K562 (cell line): ENCODE measurements around the gene DHDH. TPM values are rescaled to one million over a fixed set of nuclear protein-coding genes. Genes with fewer than 3 reads are reported as not detected.
A peak's percentile ranks its signal among the peaks of the same experiment; 100 is the strongest.

Source experiments
- CHAMP1 ChIP-seq: fragments of 450-650 bp; IDR thresholded peaks from 2 replicates; pipeline ENCODE4 v1.6.1; 2016; ENCODE audit warnings: mild to moderate bottlenecking
- CREB3 ChIP-seq: fragments of 450-650 bp; conservative IDR thresholded peaks from 2 replicates; pipeline ENCODE4 v1.6.1; 2016; ENCODE audit warnings: missing genetic modification characterization, low read depth, mild to moderate bottlenecking, missing compliant biosample characterization, moderate library complexity
- NONO ChIP-seq, 2 experiments: fragments of 200-400 bp in 1 of 2; fragments of 450-650 bp in 1 of 2; formaldehyde crosslinking in 1 of 2; IDR thresholded peaks; 2 replicates each; pipeline ENCODE4 v1.6.1; 2017; ENCODE audit warnings: low read depth in 2 of 2, mild to moderate bottlenecking in 2 of 2, moderate library complexity in 2 of 2, low read length in 1 of 2
- PTBP1 ChIP-seq: fragments of 200-400 bp; formaldehyde crosslinking; IDR thresholded peaks from 2 replicates; pipeline ENCODE4 v1.6.1; 2017; ENCODE audit warnings: low read depth, low read length
- RERE ChIP-seq: sonication (generic); formaldehyde crosslinking; IDR thresholded peaks from 2 replicates; pipeline ENCODE4 v1.8.0; 2023; ENCODE audit warnings: missing genetic modification reagents, mild to moderate bottlenecking, borderline replicate concordance
- SAP30 ChIP-seq: fragments of 200-600 bp; sonication (generic); IDR thresholded peaks from 2 replicates; pipeline ENCODE4 v1.6.1; 2012; ENCODE audit warnings: borderline replicate concordance, low read depth, mild to moderate bottlenecking, moderate library complexity, low read length, control low read depth, inconsistent platforms; ENCODE audit not compliant: insufficient read depth, poor library complexity, severe bottlenecking
- ZFP91 ChIP-seq: sonication (generic); formaldehyde crosslinking; IDR thresholded peaks from 2 replicates; pipeline ENCODE4 v1.8.0; 2022; ENCODE audit warnings: mild to moderate bottlenecking, missing genetic modification reagents
- polyA plus RNA-seq, 8 experiments: library from polyadenylated mRNA; depleted of rRNA in 4 of 8; stranded (reverse) in 5 of 8; unstranded in 3 of 8; fragments of >200 nt; fragmentation: Nextera tagmentation in 2 of 8; fragmentation: Illumina TruSeq in 1 of 8; extraction: Ambion mirVana in 2 of 8; extraction: Trizol in 1 of 8; gene quantifications; 2 replicates each; pipeline versions ENCODE4 v1.2.1 to v1.2.3, GENCODE V29; 2011 to 2014; ENCODE audit warnings: inconsistent platforms in 1 of 8, missing spikeins in 1 of 8
- total RNA-seq, 7 experiments: library from RNA; depleted of rRNA in 6 of 7; stranded (reverse); fragments of >200 nt in 6 of 7; fragmentation: Illumina TruSeq in 2 of 7; extraction: Trizol in 2 of 7; gene quantifications; 2 replicates each; pipeline versions ENCODE4 v1.2.1 to v1.2.3, GENCODE V29; 2011 to 2021; ENCODE audit warnings: low replicate concordance in 1 of 7
- TF ChIP-seq, protein P1 (sequence below): fragments of 450-650 bp; IDR thresholded peaks from 2 replicates; pipeline ENCODE4 v1.7.1; 2018; ENCODE audit warnings: mild to moderate bottlenecking, low read depth; ENCODE audit not compliant: partially characterized antibody
- TF ChIP-seq, protein P2 (sequence below), 2 experiments: fragments of 450-650 bp; IDR thresholded peaks; 2 replicates each; pipeline ENCODE4 v1.6.1; 2016

The DHDH gene
- total and polyA plus RNA-seq, 9 of the 15 experiments (the other 6 are each of a cell fraction or from before 2014, with no cell fraction given): 0.37 to 1.9 (median 0.87) TPM

DNA sequence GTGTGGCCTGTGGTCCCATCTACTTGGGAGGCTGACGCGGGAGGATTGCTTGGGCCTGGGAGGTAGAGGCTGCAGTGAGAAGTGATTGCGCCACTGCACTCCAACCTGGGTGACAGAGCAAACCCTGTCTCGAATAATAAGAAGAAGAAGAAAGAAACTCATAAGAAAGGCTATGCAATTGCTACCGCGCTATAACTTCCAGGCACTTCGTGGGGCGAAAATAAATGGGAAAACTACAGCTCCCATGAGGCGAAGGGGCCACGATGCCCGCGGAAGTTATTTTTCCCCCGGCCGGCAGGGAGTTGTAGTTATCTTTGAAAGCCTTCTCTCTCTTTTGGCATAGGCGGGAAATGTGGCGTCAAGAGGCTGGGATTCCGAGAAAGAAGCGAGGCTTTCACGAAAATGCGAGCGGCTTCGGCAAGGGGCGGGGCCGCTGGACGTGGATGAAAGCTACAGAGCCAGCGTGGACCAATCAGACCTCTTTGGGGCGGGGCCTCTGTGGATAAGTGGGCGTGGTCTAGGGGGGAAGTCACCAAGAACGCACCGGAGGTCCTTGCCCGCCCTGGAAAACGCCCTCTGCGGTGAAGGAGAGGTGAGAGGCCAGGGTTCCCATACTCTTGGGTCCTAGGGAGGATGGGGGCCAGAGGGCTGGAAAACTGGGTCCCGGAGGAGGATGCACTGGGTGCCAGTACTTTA lies 33.6 kb upstream of the DHDH start, which contains the start of gene NUCB1 (continued):
- TF ChIP-seq, protein P1, sequence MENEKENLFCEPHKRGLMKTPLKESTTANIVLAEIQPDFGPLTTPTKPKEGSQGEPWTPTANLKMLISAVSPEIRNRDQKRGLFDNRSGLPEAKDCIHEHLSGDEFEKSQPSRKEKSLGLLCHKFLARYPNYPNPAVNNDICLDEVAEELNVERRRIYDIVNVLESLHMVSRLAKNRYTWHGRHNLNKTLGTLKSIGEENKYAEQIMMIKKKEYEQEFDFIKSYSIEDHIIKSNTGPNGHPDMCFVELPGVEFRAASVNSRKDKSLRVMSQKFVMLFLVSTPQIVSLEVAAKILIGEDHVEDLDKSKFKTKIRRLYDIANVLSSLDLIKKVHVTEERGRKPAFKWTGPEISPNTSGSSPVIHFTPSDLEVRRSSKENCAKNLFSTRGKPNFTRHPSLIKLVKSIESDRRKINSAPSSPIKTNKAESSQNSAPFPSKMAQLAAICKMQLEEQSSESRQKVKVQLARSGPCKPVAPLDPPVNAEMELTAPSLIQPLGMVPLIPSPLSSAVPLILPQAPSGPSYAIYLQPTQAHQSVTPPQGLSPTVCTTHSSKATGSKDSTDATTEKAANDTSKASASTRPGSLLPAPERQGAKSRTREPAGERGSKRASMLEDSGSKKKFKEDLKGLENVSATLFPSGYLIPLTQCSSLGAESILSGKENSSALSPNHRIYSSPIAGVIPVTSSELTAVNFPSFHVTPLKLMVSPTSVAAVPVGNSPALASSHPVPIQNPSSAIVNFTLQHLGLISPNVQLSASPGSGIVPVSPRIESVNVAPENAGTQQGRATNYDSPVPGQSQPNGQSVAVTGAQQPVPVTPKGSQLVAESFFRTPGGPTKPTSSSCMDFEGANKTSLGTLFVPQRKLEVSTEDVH: peak; percentile 94
- TF ChIP-seq CHAMP1 (no peak), ZFP91 (CRISPR knock-in tag) (no peak), CREB3 (tag) (no peak), RERE (CRISPR knock-in tag) (no peak), SAP30 (peak; percentile 13), NONO (IDR thresholded peaks at IDR 0.05; ENCODE audit: low read depth in 2 of 2, low read length in 1 of 2) (no peak), PTBP1 (no peak)
- TF ChIP-seq, protein P2, sequence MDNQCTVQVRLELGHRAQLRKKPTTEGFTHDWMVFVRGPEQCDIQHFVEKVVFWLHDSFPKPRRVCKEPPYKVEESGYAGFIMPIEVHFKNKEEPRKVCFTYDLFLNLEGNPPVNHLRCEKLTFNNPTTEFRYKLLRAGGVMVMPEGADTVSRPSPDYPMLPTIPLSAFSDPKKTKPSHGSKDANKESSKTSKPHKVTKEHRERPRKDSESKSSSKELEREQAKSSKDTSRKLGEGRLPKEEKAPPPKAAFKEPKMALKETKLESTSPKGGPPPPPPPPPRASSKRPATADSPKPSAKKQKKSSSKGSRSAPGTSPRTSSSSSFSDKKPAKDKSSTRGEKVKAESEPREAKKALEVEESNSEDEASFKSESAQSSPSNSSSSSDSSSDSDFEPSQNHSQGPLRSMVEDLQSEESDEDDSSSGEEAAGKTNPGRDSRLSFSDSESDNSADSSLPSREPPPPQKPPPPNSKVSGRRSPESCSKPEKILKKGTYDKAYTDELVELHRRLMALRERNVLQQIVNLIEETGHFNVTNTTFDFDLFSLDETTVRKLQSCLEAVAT (IDR thresholded peaks at IDR 0.05): peak in 1 of 2 experiments; percentile 12; a peak in 1 of 4 replicates
